ENCODE measurements around the gene PTH.

The PTH gene

GRCh38 chr11:13495929-13496328, at the start of gene PTH:
Gene PTH (minus strand): TSS chr11:13495997. CDS start chr11:13492855, 3,142 bp downstream.
- no peak for DNase-seq (ENCODE audit: low spot score)

DNA sequence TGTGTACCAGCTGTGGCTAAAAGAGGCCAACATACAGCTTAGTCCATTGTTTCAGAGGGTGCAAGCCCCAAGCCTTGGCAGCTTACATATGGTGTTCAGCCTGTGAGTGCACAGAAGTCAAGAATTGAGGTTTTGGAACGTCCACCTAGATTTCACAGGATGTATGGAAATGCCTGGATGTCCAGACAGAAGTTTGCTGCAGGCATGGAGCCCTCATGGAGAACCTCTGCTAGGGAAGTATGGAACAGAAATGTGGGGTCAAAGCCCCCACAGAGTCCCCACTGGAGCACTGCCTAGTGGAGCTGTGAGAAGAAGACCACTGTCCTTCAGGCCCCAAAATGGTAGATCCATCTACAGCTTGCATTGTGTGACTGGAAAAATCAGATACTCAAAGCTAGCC, 42.2 kb upstream of the PTH start:
- no peak for DNase-seq (ENCODE audit: low spot score)

GRCh38 chr11:13535819-13536218, 40.0 kb upstream of the PTH start:
- no peak for DNase-seq (ENCODE audit: low spot score)

DNA sequence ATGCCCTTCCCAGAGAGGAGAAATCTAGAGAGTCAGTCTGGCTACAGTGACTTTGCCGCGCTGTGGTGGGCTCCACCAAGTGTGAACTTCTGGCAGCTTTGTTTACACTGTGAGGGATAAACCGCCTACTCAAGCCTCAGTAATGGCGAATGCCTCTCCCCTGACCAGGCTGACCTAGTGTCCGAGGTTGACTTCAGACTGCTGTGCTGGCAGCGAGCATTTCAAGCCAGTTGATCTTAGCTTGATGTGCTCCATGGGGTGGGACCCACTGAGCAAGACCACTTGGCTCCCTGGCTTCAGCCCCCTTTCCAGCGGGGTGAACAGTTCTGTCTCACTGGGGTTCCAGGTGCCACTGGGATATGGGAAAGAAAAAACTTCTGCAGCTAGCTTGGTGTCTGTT, 38.6 kb upstream of the PTH start:
- no peak for DNase-seq (ENCODE audit: low spot score)

- no peak for DNase-seq (ENCODE audit: low spot score)
Observed at GRCh38 chr11:13525257-13525656, 29.5 kb upstream of the PTH start.

- no peak for DNase-seq (ENCODE audit: low spot score)
Observed at GRCh38 chr11:13503393-13503792, 7.6 kb upstream of the PTH start.

DNA sequence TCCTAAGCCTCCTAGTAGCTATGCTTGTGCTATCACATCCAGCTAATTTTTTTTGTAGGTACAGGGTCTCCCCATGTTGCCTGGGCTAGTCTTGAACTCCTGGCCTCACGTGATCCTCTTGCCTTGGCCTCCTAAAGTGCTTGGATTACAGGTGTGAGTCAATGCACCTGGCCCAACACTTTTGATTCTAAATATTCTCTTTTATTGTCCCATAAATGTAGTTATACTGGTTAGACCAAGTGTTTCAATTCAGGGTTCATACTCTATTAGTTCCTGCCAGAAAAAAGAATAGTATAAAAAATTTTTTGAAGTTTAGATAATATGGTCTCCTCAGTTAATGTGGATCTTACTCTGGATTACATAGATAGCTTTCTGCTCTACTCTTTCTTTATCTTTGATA, 6.7 kb upstream of the PTH start:
- DNase-seq (ENCODE audit: low spot score) = no peak

DNA sequence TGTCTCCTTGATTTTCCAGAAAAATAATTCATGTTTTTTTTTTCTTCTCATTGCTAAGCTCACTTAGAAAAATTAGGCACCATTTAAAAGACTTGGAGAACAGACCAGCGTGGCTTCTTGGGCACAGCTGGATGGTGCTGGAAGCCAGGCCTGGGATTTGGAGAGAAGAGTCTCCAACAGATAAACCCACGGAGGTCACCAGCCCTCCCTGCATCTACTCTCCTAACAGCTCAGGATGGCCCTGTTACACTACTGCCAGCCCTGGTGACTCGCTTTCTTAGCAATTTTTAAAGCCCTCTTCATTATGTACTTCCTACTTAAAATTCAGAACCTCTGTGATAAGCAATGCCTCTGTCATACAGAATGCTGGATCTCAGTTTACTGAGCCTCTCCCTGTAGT, 1.7 kb downstream of the PTH start:
- DNase-seq (ENCODE audit: low spot score) = no peak

- DNase-seq (ENCODE audit: low spot score) = no peak
Observed at GRCh38 chr11:13487661-13488030, 8.2 kb downstream of the PTH start.

DNA sequence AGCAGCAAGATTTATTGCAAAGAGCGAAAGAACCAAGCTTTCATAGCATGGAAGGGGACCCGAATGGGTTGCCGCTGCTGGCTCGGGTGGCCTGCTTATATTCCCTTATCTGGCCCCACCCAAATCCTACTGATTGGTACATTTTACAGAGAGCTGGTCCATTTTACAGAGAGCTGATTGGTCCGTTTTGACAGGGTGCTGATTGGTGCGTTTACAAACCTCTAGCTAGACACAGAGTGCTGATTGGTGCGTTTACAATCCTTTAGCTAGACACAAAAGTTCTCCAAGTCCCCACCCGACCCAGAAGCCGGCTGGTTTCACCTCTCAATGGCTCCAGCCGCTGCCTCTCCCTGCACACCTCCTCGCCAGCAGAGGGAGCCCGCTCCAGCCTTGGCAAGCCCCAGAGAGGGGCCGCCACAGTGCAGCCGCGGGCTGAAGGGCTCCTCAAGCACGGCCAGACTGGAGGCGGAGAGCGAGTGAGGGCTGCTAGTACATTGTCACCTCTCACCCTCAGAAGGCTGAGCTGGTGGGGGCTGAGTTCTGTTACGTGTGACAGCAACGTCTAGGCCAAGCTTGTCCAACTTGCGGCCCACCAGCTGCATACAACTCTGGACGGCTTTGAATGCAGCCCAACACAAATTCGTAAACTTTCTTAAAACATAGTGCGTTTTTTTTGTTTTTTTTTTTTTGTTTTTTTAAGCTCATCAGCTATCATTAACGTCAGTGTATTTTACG, 8.7 kb downstream of the PTH start:
- DNase-seq (ENCODE audit: low spot score) = peak; percentile 20

DNA sequence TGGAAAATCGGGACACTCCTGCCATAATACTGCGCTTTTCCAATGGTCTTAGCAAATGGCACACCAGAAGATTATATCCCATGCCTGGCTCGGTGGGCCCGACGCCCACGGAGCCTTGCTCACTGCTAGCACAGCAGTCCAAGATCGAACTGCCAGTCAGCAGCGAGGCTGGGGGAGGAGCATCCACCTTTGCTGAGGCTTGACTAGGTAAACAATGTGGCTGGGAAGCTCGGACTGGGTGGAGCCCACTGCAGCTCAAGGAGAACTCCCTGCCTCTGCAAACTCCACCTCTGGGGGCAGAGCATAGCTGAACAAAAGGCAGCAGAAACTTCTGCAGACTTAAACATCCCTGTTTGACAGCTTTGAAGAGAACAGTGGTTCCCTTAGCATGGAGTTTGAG, 15.6 kb downstream of the PTH start:
- no peak for DNase-seq (ENCODE audit: low spot score)

- no peak for DNase-seq (ENCODE audit: low spot score)
Observed at GRCh38 chr11:13479688-13480087, 16.1 kb downstream of the PTH start.

DNA sequence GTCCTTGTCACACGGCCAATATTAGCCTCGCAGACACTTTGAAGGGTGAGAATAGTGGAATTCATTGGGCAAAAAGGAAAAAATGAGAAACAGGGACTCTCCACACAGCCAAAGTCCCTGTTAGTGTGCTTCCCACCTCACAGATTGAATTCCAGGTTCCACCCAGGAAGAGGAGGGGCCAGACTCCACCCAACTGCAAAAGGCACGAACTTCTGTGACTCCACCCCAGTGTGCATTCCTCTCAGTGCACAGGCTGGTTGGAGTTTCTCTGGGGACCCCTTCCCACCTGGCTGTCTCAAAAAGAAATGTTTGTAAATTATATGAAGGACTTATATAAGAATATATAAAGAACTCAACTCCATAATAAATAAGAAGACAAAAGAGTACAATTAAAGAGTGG, 20.7 kb downstream of the PTH start:
- no peak for DNase-seq (ENCODE audit: low spot score)

DNA sequence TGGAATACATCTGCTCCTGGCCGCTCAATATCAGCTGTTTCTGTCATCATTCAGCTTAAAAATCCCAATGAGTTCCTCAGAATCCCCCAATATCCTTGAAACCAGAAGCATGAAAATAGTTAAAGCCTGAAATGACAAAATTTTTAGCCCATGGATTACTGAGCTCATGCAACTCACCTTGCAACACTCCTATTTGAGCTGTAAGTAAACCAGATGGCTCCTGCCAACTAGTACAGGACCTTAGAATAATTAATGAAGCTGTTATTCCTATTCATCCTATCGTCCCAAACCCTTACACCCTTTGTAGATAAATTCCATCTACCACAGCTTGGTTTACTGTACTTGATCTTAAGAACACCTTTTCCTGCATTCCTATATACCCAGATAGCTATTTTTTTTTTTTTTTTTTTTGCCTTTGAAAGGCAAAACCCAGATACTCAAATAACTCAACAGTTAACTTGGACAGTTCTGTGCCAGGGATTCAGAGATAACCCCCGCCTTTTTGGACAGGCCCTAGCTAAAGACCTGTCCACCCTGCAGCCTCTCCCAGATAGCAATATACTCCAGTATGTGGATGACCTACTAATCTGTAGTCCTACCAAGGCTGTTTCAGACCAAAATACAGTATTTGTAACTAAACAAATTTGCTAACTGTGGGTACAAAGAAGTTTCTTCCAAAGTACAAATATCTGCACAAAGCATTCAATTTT, 22.6 kb downstream of the PTH start:
- no peak for DNase-seq (ENCODE audit: low spot score)

DNA sequence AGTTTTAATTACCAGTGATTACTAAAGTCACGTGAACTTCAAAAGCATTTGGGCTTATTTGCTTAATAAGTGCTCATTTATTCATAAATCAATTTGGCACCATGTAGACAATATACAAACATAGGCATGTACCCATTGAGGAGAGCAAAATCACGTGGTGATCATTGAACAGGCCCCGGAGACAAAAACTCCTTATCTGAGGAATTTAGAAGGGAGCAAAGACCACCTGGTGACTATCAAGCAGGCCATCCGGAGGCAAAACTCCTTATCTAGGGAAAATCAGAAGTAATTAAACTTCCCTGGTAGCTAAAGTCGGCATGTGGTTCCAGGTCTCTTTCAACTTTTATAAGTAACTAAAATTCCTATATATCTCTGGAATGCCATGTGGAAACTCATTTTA, 27.0 kb downstream of the PTH start:
- DNase-seq (ENCODE audit: low spot score) = no peak

- DNase-seq (ENCODE audit: low spot score) = no peak
Observed at GRCh38 chr11:13465909-13466371, 29.9 kb downstream of the PTH start.

GRCh38 chr11:13463779-13464290, 32.0 kb downstream of the PTH start:
- no peak for DNase-seq (ENCODE audit: low spot score)

DNA sequence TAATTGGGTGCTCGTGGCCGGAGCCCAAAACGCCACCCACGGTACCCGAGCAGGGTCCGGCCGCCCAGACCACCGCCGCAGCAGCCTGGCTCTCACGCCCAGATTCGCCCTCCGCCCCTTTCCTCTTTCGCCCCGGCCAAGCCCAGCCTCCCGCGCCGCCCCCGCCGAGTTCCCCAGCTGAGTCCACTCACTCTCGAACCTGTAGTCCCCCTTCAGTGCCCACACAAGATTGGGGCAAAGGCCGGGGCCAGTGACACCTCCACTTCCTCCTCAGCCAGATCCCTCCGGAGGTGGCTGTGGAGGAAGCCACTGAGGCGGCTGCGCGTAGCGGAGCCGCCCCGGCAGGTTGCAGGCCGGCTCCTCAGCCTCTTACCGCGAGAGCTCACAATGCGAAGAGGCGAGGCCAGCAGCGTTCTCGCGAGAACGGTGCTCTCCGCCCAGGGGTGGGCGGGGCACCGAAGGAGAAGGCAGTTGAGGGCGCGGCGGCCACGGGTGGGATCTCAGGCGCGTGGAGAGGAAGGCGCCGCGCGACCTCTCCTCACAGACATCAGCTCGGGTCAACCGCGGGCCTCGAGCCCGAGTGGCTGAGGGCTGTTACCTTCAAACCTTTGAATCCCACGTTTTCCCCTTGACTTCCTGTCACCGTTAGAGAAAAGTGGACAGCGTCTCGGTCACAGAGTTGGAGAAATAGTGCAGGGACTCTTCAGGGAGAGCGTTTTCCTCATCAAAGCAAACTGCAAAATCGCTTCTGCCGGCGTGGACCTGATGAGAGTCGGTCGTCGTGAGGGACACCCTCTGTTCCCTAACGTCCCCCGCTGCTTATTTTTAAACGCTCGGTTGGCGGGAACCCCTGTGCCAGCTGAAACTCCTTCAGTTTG, 32.7 kb downstream of the PTH start, which contains the start of gene BTBD10:
Gene BTBD10, minus strand, starts transcription at position 322 of the 878 bp plus-strand sequence. CDS start 18,098 bp downstream, outside the sequence.
- DNase-seq (ENCODE audit: low spot score) = peak; percentile 94

GRCh38 chr11:13462311-13462900, 33.4 kb downstream of the PTH start:
- peak; percentile 17 for DNase-seq (ENCODE audit: low spot score)

DNA sequence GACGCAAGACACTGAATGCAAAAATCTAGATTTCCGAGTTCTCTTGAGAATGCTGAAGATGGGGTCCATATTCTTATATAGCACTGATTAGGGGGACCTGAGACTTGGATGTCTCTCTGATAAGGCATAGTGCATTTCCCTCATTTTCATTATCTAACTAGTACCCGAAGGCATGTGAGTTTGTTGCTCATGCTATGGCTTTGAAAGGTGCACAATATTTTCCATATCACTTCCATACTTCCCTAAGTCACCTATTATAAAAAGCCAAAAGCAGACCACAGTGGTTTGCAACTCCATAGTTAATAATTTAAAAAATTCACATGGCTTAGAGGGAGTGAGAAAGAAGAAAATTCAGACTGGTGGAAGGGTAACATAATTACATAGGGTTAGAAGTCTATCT, 34.5 kb downstream of the PTH start:
- DNase-seq (ENCODE audit: low spot score) = no peak

DNA sequence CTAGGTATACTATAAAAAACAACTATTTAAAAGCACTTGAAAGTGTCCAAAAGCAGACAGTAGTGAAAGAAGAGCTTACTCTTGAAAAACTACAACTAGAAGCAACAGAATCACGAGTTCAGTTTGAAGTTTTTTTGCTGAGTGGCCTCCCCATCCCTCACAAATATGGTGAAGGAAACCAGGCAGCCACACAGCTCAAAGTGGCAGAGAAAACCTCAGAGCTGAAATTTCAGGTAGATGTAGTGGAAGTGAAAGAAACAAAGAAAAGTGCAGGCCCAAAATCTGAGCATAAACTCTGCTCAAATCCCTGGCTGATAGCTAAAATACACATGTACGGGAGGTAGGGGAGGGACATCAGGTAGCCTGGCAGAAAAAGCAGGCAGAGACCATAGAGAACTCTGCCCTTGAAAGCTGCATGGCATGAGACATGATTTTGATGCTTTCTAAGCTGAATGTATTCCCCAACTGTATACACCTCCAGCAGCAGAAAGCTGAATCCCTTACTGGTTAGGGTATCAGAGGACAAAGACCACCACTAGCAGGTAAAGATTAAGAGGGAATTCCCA, 44.9 kb downstream of the PTH start:
- DNase-seq (ENCODE audit: low spot score) = no peak

DNA sequence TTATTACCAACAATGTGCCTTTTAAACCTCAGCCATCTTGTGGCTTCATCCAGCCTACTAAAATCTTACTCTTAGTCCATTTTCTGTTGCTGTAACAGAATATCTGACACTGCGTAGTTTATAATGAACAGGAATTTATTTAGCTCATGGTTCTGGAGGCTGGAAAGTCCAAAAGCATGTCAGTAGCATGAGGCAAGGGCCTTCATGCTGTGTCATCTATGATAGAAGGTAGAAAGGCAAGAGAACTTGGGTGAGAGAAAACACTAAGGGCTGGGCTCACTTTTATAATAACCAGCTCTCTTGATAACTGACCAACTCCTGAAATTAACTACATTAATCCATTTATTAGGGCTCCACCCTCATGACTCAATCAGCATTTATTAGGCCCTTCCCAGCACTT, 46.3 kb downstream of the PTH start:
- DNase-seq (ENCODE audit: low spot score) = no peak
